Activated CD4-positive, alpha-beta T cell treated with anti-CD3 and anti-CD28 coated beads, Interleukin-2, Interleukin-4, amounts not matched to agents 100 ng/mL and 50 ng/mL, durations not matched to agents 16 hours and 8 hours (primary cell): ENCODE measurements around the gene NUBPL.
"Not testable (repeated sequence)": the region's sequence is repeated elsewhere in the genome, so short reads cannot be mapped to it uniquely, and the experiment has no call there.

Experiments used
- DNase-seq: peaks from one replicate; pipeline ENCODE4 v3.0.0-alpha.2; 2020; ENCODE audit warnings: low spot score

Gene NUBPL

GRCh38 chr14:31880935-31881334, 319.7 kb downstream of the NUBPL start:
- DNase-seq: no peak

DNA sequence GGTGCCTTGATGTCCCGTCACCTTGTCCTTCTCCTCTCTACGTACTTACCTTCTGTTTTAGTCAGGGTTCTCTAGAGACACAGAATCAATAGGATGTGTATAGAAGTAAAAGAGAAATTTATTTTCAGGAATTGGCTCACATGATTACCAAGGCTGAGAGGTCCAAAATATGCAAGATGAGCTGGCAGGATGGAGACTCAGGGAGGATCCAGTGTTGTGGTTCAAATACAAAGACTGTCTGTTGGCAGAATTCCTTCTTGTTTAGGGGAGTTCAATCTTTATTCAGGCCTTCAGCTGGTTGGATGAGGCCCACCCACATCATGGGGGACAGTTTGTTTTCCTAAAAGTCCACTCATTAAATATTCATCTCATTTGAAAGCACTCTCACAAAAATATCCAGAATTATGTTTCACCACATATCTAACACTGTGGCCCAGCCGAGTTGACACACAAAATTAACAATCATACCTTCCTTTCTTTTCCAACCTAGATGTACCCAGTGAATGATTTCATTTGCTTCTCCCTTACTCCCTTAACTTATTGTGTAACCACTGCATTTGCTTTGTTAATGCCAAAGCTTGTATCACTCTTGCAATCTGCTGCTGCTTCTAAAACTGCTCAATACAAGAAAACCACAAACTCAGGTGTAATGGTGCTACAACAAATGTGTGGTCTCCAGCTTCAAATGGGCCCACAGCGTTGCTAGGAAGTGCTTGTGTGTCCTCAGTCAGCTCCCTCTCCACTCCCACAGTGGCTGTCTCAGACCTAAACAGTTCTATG, 320.5 kb downstream of the NUBPL start:
- DNase-seq: no peak

DNA sequence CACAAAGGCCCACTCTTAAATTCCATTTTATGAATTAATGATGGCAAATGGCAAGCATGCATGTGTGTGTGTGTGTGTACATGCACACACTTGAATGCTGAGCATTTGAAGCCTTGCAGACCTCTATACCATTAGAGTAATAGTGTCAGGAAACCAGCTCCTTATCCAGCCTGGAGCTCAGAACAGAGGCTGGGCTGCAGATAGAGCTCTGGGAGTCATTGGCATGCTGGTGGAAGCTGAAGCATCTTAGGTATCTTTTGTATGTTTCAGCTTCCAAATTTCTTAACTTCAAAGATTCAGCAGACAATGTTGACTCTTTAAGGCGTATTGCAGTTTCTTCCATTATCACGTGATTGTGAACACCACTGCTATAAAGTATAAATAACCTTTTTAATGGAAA, 323.0 kb downstream of the NUBPL start:
- DNase-seq: no peak

- DNase-seq: no peak
Measured at GRCh38 chr14:31884776-31885379, 323.7 kb downstream of the NUBPL start.

GRCh38 chr14:31886156-31886835, 325.1 kb downstream of the NUBPL start:
- DNase-seq: no peak

- no peak for DNase-seq
Measured at GRCh38 chr14:31887929-31888580, 326.9 kb downstream of the NUBPL start.

DNA sequence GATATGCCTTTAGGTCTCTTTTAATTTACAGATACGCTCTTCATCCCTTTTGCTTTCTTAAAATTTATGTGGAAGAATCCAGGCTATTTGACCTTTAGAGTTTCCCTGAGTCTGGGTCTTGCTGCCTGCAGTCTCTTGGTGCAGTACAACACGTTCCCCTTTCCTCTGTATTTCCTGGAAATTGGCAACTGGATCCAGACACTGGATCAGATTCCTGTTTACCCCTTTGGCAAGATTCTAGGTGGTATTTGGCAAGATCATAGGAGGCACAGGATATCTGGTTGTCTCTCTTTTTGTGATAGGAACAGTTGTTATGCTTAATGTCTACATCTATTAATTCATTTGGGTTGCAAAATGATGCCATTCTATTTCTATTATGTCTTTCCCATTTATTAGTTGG, 328.1 kb downstream of the NUBPL start:
- no peak for DNase-seq

DNA sequence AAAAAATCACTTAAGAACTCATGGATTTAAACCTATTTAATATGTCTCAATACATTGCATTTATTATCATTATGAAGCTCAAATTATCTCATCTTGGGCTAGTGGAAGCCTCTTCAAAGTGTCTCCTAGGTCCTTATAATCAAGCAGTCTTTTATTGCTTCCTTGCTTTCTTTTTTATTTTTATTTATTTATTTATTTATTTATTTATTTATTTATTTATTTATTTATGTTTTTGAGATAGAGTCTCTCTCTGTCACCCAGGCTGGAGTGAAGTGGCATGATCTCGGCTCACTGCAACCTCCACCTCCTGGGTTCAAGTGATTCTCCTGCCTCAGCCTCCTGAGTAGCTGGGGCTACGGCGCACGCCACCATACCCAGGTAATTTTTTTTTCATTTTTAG, 329.0 kb downstream of the NUBPL start:
- not testable (repeated sequence) for DNase-seq

- no peak for DNase-seq
Measured at GRCh38 chr14:31893221-31893757, 332.1 kb downstream of the NUBPL start.

- DNase-seq: no peak
Measured at GRCh38 chr14:31894351-31894750, 333.1 kb downstream of the NUBPL start.

- no peak for DNase-seq
Measured at GRCh38 chr14:31895206-31895605, 334.0 kb downstream of the NUBPL start.

DNA sequence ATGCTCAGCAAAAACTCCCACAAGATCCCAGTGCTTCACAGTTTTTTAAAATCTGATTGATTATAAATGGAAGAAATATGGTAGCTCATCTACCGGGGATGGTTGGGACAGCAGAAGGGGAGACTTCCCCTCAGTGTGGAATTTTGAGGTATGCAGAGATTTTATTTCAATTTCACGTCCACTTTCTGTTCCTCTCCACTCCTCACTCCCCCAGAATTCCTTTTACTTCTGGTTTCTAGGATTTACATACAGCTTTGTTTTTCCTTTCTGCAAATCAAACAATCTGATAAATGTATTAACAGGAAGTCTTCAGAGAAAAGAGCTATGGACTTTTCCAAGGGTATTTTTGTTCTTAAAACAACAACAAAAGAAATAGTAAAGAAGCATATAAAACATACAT, 334.4 kb downstream of the NUBPL start:
- no peak for DNase-seq

DNA sequence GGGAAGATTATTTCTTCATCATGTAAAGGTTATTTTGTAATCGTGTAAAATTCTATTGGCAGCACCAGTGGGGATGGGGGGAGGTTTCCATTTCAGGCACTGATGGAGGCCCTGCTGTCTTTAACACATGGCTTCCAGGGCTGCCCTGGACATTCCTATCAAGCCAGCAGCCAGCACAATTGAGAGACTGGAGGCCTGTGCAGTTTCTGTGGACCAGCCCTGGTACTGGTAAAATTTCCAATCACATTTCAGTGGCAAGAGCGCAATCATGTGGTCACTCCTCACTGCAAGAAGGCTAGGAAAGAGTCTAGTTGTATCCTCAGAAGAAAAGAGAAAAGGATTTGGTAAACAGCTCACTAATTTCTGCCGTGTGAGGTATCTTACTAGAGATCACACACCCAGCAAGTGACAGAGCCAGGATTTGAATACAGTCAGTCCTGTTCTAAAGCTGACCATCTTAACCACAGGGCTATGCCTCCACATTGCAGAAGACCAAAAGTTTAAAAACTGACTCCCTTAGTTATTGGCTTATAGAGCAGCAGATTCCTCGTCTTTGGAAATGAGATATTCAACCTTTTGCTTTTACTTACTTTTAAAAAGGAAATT, 336.5 kb downstream of the NUBPL start:
- DNase-seq: no peak

DNA sequence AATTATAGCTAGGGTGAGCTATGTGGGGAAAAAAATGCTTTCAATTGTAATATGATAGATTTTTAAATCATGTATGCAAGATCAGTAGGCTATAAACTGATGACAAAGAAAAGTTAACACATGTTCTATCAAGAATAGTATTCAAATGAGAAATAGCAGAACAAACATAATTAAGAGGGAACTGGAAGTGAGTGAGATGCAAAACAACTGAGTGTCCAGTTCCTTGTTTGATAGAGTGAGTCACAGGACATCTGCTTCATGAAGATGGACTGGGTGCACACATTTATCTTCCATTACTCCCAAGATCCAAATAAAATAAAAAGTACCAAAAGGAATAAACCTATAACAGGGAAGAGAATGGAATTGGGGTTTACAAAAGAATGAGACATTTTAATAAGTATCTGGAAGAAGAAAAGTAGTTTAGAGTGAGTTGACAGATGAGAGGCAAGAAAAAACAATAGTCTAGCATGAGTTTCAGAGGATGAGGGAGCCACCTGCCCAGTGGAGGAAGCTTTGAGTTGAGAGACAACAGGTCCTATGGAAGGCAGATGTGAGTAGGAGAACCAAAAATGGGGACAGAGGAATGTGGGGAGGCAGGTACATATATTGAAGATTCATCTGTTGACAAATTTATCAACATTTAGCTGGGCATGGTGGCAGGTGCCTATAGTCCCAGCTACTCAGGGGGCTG, 337.8 kb downstream of the NUBPL start:
- no peak for DNase-seq

- no peak for DNase-seq
Measured at GRCh38 chr14:31902002-31902401, 340.8 kb downstream of the NUBPL start.

GRCh38 chr14:31902945-31903646, 341.9 kb downstream of the NUBPL start:
- DNase-seq: no peak

DNA sequence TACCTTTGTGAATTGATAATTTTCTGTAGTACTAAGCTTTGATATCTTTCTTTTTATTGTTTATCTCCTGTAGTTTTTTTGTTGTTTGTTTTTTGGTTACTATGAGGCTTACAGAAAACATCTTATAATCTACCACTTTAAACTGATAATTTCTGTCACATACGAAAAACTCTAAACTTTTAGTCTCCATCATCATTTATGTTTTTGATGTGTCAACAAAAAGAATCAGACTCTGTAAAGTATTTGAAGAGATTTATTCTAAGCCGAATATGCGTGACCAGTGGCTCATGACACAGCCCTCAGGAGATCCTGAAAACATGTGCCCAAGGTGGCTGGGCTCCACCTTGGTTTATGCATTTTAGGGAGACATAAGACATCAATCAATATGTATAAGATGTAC, 348.8 kb downstream of the NUBPL start:
- no peak for DNase-seq
